Measurements from ENCODE around the gene ERMP1.
"Not testable (repeated sequence)": the region's sequence is repeated elsewhere in the genome, so short reads cannot be mapped to it uniquely, and the experiment has no call there.

ERMP1 gene

GRCh38 chr9:5832538-5833529 is at the start of gene ERMP1:
Gene ERMP1, minus strand, starts transcription at chr9:5833117. Its CDS starts 90 bp downstream, at chr9:5833027.
- FAIRE-seq (no peak), DNase-seq (ENCODE audit: low spot score) (peak; percentile 82)

GRCh38 chr9:5882244-5883012 is 49.5 kb upstream of the ERMP1 start:
- not testable (repeated sequence) for FAIRE-seq

GRCh38 chr9:5879419-5880181 is 46.7 kb upstream of the ERMP1 start:
- DNase-seq (ENCODE audit: low spot score) (peak; percentile 67), FAIRE-seq (no peak)

More at GRCh38 chr9:5882244-5883012, 49.5 kb upstream of the ERMP1 start:
- DNase-seq (ENCODE audit: low spot score) = not testable (repeated sequence)

GRCh38 chr9:5876711-5877110 is 43.8 kb upstream of the ERMP1 start:
- FAIRE-seq = no peak
- DNase-seq (ENCODE audit: low spot score) = no peak

GRCh38 chr9:5876026-5876425 is 43.1 kb upstream of the ERMP1 start:
- FAIRE-seq (no peak), DNase-seq (ENCODE audit: low spot score) (no peak)

GRCh38 chr9:5874048-5874447 is 41.1 kb upstream of the ERMP1 start:
- FAIRE-seq = no peak
- DNase-seq (ENCODE audit: low spot score) = no peak

GRCh38 chr9:5873439-5873838 is 40.5 kb upstream of the ERMP1 start:
- no peak for DNase-seq (ENCODE audit: low spot score)
- FAIRE-seq = no peak

- FAIRE-seq = no peak
- DNase-seq (ENCODE audit: low spot score) = no peak
Measured at GRCh38 chr9:5872511-5872910, 39.6 kb upstream of the ERMP1 start.

GRCh38 chr9:5871785-5872184 is 38.9 kb upstream of the ERMP1 start:
- FAIRE-seq = no peak

GRCh38 chr9:5870691-5871090 is 37.8 kb upstream of the ERMP1 start:
- FAIRE-seq (no peak), DNase-seq (ENCODE audit: low spot score) (no peak)

More at GRCh38 chr9:5871785-5872184, 38.9 kb upstream of the ERMP1 start:
- DNase-seq (ENCODE audit: low spot score) = no peak

GRCh38 chr9:5870020-5870339 is 37.1 kb upstream of the ERMP1 start:
- FAIRE-seq = no peak
- DNase-seq (ENCODE audit: low spot score) = no peak

- FAIRE-seq = no peak
Measured at GRCh38 chr9:5869315-5870019, 36.5 kb upstream of the ERMP1 start.

GRCh38 chr9:5868235-5868634 is 35.3 kb upstream of the ERMP1 start:
- DNase-seq (ENCODE audit: low spot score) = no peak
- FAIRE-seq = no peak

More at GRCh38 chr9:5869315-5870019, 36.5 kb upstream of the ERMP1 start:
- DNase-seq (ENCODE audit: low spot score) = peak; percentile 9

- FAIRE-seq = no peak
- DNase-seq (ENCODE audit: low spot score) = no peak
Measured at GRCh38 chr9:5866685-5867084, 33.8 kb upstream of the ERMP1 start.

GRCh38 chr9:5866272-5866671 is 33.4 kb upstream of the ERMP1 start:
- no peak for FAIRE-seq
- no peak for DNase-seq (ENCODE audit: low spot score)

- FAIRE-seq = no peak
- DNase-seq (ENCODE audit: low spot score) = no peak
Measured at GRCh38 chr9:5864446-5864845, 31.5 kb upstream of the ERMP1 start.

- DNase-seq (ENCODE audit: low spot score) = no peak
- FAIRE-seq = no peak
Measured at GRCh38 chr9:5863092-5863746, 30.3 kb upstream of the ERMP1 start.

- DNase-seq (ENCODE audit: low spot score) (no peak), FAIRE-seq (no peak)
Measured at GRCh38 chr9:5858833-5859232, 25.9 kb upstream of the ERMP1 start.

- DNase-seq (ENCODE audit: low spot score) = no peak
- no peak for FAIRE-seq
Measured at GRCh38 chr9:5857928-5858327, 25.0 kb upstream of the ERMP1 start.

GRCh38 chr9:5854063-5854790 is 21.3 kb upstream of the ERMP1 start:
- FAIRE-seq (no peak), DNase-seq (ENCODE audit: low spot score) (no peak)
